HEK293 (cell line): ENCODE data around the gene UCHL3.

Experiments
- CTCF ChIA-PET: fragments of 350-600 bp; formaldehyde crosslinking; extraction: SDS; loops from one replicate; lab custom pipeline; 2021; ENCODE audit warnings: antibody characterized with exemption; lab: Yijun Ruan, JAX
- POLR2A ChIA-PET: fragments of 300-600 bp; formaldehyde crosslinking; extraction: SDS; loops from one replicate; lab custom pipeline; 2020; ENCODE audit warnings: antibody characterized with exemption, inconsistent platforms; lab: Yijun Ruan, JAX
- H3K27ac ChIP-seq: fragments of 200-500 bp; sonication (Bioruptor generic); 2 replicates; pipeline ENCODE4 v1.5.1; 2014; ENCODE audit warnings: low read depth, low read length, control low read depth, inconsistent platforms; ENCODE audit errors: extremely low read depth
- H3K36me3 ChIP-seq, 2 experiments: fragments of 200-500 bp in 1 of 2; sonication (Bioruptor generic) in 1 of 2; 1 replicate in 1 of 2; 2 replicates in 1 of 2; pipeline ENCODE4 v1.5.1; 2014 to 2017; ENCODE audit warnings: inconsistent platforms in 2 of 2, low read length in 2 of 2; ENCODE audit not compliant: control insufficient read depth in 2 of 2, insufficient read depth in 1 of 2
- H3K4me1 ChIP-seq: fragments of 200-500 bp; sonication (Bioruptor generic); 2 replicates; pipeline ENCODE4 v1.5.1; 2014; ENCODE audit warnings: mild to moderate bottlenecking, low read length, inconsistent platforms; ENCODE audit not compliant: control insufficient read depth, insufficient read depth
- H3K4me3 ChIP-seq: 2 replicates; pipeline ENCODE4 v1.5.1; 2011; ENCODE audit warnings: low read depth, mild to moderate bottlenecking, control low read depth, low read length, moderate library complexity
- H3K9me3 ChIP-seq: fragments of 200-500 bp; sonication (Bioruptor generic); 2 replicates; pipeline ENCODE4 v1.5.1; 2014; ENCODE audit warnings: low read depth, low read length, inconsistent platforms; ENCODE audit not compliant: control insufficient read depth, insufficient read depth
- EGR2 ChIP-seq: fragments of 450-650 bp; formaldehyde crosslinking; IDR thresholded peaks from 2 replicates; pipeline ENCODE4 v1.5.1; 2016; ENCODE audit warnings: low read depth, missing biosample characterization, missing genetic modification characterization
- GLI4 ChIP-seq: fragments of 450-650 bp; formaldehyde crosslinking; IDR thresholded peaks from 2 replicates; pipeline ENCODE4 v1.5.1; 2016; ENCODE audit warnings: missing biosample characterization, missing genetic modification characterization
- GLIS1 ChIP-seq: fragments of 450-650 bp; formaldehyde crosslinking; IDR thresholded peaks from 2 replicates; pipeline ENCODE4 v1.5.1; 2016; ENCODE audit warnings: missing biosample characterization, missing genetic modification characterization
- HOXA7 ChIP-seq: sonication (generic); formaldehyde crosslinking; IDR thresholded peaks from 2 replicates; pipeline ENCODE4 v1.8.1; 2022; ENCODE audit warnings: missing genetic modification reagents, borderline replicate concordance
- KLF1 ChIP-seq: fragments of 450-650 bp; formaldehyde crosslinking; IDR thresholded peaks from 2 replicates; pipeline ENCODE4 v1.5.1; 2016; ENCODE audit warnings: missing biosample characterization, missing genetic modification characterization
- KLF16 ChIP-seq: fragments of 450-650 bp; formaldehyde crosslinking; IDR thresholded peaks from 2 replicates; pipeline ENCODE4 v1.5.1; 2017; ENCODE audit warnings: missing biosample characterization, missing genetic modification characterization
- MYNN ChIP-seq: fragments of 450-650 bp; formaldehyde crosslinking; IDR thresholded peaks from 2 replicates; pipeline ENCODE4 v1.5.1; 2016; ENCODE audit warnings: missing biosample characterization, missing genetic modification characterization, borderline replicate concordance
- OSR2 ChIP-seq: fragments of 450-650 bp; formaldehyde crosslinking; IDR thresholded peaks from 2 replicates; pipeline ENCODE4 v1.5.1; 2016; ENCODE audit warnings: missing biosample characterization, missing genetic modification characterization
- SP2 ChIP-seq: fragments of 450-650 bp; formaldehyde crosslinking; IDR thresholded peaks from 2 replicates; pipeline ENCODE4 v1.5.1; 2016; ENCODE audit warnings: missing biosample characterization, missing genetic modification characterization
- SP7 ChIP-seq: fragments of 450-650 bp; formaldehyde crosslinking; IDR thresholded peaks from 2 replicates; pipeline ENCODE4 v1.5.1; 2016; ENCODE audit warnings: missing biosample characterization, missing genetic modification characterization
- TCF7L2 ChIP-seq: IDR thresholded peaks from 2 replicates; pipeline ENCODE4 v1.6.1; 2011; ENCODE audit warnings: low read depth, mild to moderate bottlenecking, inconsistent platforms, low read length, moderate library complexity, borderline replicate concordance
- ZBTB1 ChIP-seq: fragments of 450-650 bp; formaldehyde crosslinking; IDR thresholded peaks from 2 replicates; pipeline ENCODE4 v1.5.1; 2016; ENCODE audit warnings: missing biosample characterization, missing genetic modification characterization
- ZNF132 ChIP-seq: fragments of 450-650 bp; formaldehyde crosslinking; IDR thresholded peaks from 2 replicates; pipeline ENCODE4 v1.5.1; 2017; ENCODE audit warnings: missing biosample characterization, missing genetic modification characterization, borderline replicate concordance
- ZNF138 ChIP-seq: fragments of 450-650 bp; formaldehyde crosslinking; IDR thresholded peaks from 2 replicates; pipeline ENCODE4 v1.5.1; 2016; ENCODE audit warnings: missing biosample characterization, missing genetic modification characterization, borderline replicate concordance
- ZNF184 ChIP-seq: fragments of 450-650 bp; IDR thresholded peaks from 2 replicates; pipeline ENCODE4 v1.5.1; 2018; ENCODE audit warnings: missing biosample characterization, mild to moderate bottlenecking, missing genetic modification characterization
- ZNF248 ChIP-seq: fragments of 450-650 bp; formaldehyde crosslinking; IDR thresholded peaks from 2 replicates; pipeline ENCODE4 v1.5.1; 2017; ENCODE audit warnings: missing biosample characterization, missing genetic modification characterization
- ZNF266 ChIP-seq: fragments of 450-650 bp; formaldehyde crosslinking; IDR thresholded peaks from 2 replicates; pipeline ENCODE4 v1.5.1; 2016; ENCODE audit warnings: missing biosample characterization, missing genetic modification characterization, low read depth
- ZNF335 ChIP-seq: fragments of 450-650 bp; formaldehyde crosslinking; conservative IDR thresholded peaks from 2 replicates; pipeline ENCODE4 v1.5.1; 2016; ENCODE audit warnings: missing biosample characterization, missing genetic modification characterization
- ZNF600 ChIP-seq: fragments of 450-650 bp; formaldehyde crosslinking; IDR thresholded peaks from 2 replicates; pipeline ENCODE4 v1.5.1; 2016; ENCODE audit warnings: missing biosample characterization, missing genetic modification characterization
- ZNF629 ChIP-seq: fragments of 450-650 bp; formaldehyde crosslinking; IDR thresholded peaks from 2 replicates; pipeline ENCODE4 v1.5.1; 2017; ENCODE audit warnings: missing biosample characterization, missing genetic modification characterization
- ZNF792 ChIP-seq: fragments of 450-650 bp; formaldehyde crosslinking; IDR thresholded peaks from 2 replicates; pipeline ENCODE4 v1.5.1; 2016; ENCODE audit warnings: missing biosample characterization, missing genetic modification characterization
- TF ChIP-seq, protein P1 (sequence below): fragments of 450-650 bp; formaldehyde crosslinking; conservative IDR thresholded peaks from 2 replicates; pipeline ENCODE4 v1.5.1; 2016; ENCODE audit warnings: low read depth, missing biosample characterization, missing genetic modification characterization
- TF ChIP-seq, protein P2 (sequence below): fragments of 450-650 bp; formaldehyde crosslinking; IDR thresholded peaks from 2 replicates; pipeline ENCODE4 v1.5.1; 2017; ENCODE audit warnings: missing biosample characterization, missing genetic modification characterization
- TF ChIP-seq, protein P3 (sequence below): fragments of 450-650 bp; formaldehyde crosslinking; IDR thresholded peaks from 2 replicates; pipeline ENCODE4 v1.5.1; 2017; ENCODE audit warnings: missing biosample characterization, mild to moderate bottlenecking, missing genetic modification characterization, moderate library complexity
- TF ChIP-seq, protein P4 (sequence below): fragments of 450-650 bp; formaldehyde crosslinking; IDR thresholded peaks from 2 replicates; pipeline ENCODE4 v1.5.1; 2016; ENCODE audit warnings: missing biosample characterization, missing genetic modification characterization

Gene UCHL3

DNA sequence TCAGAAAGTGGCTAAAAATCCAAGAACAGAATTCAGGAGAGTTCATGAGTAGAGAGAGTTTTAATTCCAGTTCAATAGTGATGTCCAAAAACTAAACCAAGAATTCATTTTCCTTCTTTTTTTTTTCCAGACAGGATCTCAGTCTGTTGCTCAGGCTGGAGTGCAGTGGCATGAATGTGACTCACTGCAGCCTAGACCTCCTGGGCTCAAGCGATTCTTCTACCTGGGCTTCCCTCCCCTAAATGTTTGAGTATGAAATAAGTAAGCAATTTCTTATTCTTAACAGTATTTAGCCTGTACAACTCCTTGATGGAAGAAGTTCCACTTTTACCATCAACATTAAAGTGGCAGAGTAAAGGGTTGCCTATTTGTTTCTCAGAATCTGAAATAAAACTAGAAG, 15.7 kb upstream of the UCHL3 start (continued):
- TF ChIP-seq ZBTB1 (tag by site-specific recombination) (no peak), KLF1 (tag by site-specific recombination) (no peak)

DNA sequence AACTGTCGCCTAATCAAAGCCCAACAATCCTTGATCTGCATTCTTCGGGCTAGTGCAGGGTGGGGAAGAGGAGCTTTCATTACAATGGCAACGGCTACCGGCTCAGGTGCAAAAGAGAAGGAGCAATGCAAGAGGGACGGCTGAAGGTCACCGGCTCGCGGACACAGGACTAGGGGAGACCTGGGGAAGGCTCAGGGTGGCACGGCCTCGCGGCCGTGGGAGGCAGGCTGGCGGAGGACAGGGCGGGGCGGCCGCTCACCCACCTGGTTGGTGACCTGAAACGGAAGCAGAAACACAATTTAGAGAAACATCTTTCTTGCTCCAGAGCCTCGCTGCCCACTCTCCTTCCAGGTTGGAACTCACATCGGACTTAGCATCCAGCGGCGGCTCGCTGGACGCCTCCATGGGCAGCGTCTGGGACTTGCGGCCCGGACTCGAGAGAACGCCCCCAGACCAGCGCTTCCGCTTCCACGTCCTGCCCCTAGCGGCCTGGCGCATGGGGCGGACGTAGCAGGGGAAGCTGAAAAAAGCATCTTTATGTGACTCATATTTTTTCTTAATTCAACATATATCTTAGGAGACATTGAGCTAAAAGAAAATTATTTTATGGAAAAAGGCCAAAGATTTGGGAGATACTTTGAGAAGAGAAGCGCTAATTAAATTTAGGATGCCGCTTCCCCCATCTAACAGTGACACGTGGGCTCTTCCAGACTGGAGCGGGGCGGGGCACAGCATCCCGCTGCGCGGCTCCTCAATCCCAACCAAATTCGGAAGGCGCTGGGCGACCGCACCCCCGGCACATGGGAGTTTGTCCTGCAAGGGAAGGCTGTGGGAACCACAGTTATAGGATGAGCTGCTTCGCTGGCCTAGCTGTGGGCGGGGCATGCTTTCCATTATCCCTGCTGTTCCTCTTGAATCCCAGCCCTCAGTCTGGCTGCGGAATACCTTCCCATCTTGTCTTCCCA, 11.9 kb upstream of the UCHL3 start, which contains the start of gene COMMD6:
Gene COMMD6, minus strand, starts transcription at position 441 of the 965 bp plus-strand sequence. Its CDS starts 36 bp downstream, at position 405.
- Histone ChIP-seq H3K9me3 (no peaks in the 10 kb centered on the region), H3K4me1 (no peaks in the 10 kb centered on the region), H3K27ac (peak within 1 kb of the TSS; percentile 7; the same call in 1 of the 2 replicates), H3K36me3 (peaks cover 0 to 29% of the 10 kb centered on the region in 2 experiments; a peak in 2 of 3 replicates), H3K4me3 (peak within 1 kb of the TSS; percentile 86)
- ChIA-PET CTCF (interaction anchor here (1.2 to 1.7 kb wide), 3 partner anchors 10 to 166 kb away, joined by 3 to 5 read pairs (median 4); partner anchors contain the start of gene UCHL3), POLR2A (interaction anchor here (1.0 to 1.4 kb wide), 2 partner anchors 12 to 56 kb away, joined by 5 to 7 read pairs; partner anchors contain the start of genes TBC1D4 and UCHL3)
- TF ChIP-seq ZNF184 (tag by site-specific recombination) (no peak), ZNF248 (no peak), OSR2 (tag by site-specific recombination) (peak; percentile 22; the same call in 1 of the 2 replicates), ZNF792 (tag by site-specific recombination) (peak; percentile 24; the same call in 1 of the 2 replicates), TCF7L2 (peak; percentile 49; the same call in 1 of the 2 replicates), KLF1 (tag by site-specific recombination) (peak; percentile 49), ZNF629 (tag by site-specific recombination) (0 out of 2 replicates have a peak, but pooled peaks have one; percentile 17), HOXA7 (CRISPR knock-in tag) (no peak), SP7 (peak; percentile 58), GLI4 (no peak), SP2 (tag by site-specific recombination) (peak; percentile 67), ZNF132 (no peak), ZNF266 (no peak), EGR2 (tag by site-specific recombination) (peak; percentile 81), ZNF600 (tag by site-specific recombination) (peak; percentile 68), ZNF335 (tag by site-specific recombination) (peak; percentile 94), MYNN (no peak), ZNF138 (tag by site-specific recombination) (no peak), KLF16 (tag by site-specific recombination) (0 out of 2 replicates have a peak, but pooled peaks have one; percentile 77), GLIS1 (tag by site-specific recombination) (peak; percentile 40)
- TF ChIP-seq, protein P1, sequence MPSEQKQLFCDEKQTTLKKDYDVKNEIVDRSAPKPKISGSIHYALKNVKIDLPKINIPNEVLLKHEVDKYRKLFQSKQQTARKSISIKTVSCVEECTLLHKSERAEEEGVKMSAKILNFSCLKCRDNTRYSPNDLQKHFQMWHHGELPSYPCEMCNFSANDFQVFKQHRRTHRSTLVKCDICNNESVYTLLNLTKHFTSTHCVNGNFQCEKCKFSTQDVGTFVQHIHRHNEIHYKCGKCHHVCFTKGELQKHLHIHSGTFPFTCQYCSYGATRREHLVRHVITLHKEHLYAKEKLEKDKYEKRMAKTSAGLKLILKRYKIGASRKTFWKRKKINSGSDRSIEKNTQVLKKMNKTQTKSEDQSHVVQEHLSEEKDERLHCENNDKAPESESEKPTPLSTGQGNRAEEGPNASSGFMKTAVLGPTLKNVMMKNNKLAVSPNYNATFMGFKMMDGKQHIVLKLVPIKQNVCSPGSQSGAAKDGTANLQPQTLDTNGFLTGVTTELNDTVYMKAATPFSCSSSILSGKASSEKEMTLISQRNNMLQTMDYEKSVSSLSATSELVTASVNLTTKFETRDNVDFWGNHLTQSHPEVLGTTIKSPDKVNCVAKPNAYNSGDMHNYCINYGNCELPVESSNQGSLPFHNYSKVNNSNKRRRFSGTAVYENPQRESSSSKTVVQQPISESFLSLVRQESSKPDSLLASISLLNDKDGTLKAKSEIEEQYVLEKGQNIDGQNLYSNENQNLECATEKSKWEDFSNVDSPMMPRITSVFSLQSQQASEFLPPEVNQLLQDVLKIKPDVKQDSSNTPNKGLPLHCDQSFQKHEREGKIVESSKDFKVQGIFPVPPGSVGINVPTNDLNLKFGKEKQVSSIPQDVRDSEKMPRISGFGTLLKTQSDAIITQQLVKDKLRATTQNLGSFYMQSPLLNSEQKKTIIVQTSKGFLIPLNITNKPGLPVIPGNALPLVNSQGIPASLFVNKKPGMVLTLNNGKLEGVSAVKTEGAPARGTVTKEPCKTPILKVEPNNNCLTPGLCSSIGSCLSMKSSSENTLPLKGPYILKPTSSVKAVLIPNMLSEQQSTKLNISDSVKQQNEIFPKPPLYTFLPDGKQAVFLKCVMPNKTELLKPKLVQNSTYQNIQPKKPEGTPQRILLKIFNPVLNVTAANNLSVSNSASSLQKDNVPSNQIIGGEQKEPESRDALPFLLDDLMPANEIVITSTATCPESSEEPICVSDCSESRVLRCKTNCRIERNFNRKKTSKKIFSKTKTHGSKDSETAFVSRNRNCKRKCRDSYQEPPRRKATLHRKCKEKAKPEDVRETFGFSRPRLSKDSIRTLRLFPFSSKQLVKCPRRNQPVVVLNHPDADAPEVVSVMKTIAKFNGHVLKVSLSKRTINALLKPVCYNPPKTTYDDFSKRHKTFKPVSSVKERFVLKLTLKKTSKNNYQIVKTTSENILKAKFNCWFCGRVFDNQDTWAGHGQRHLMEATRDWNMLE: peak; percentile 57; the same call in 1 of the 2 replicates
- TF ChIP-seq, protein P2, sequence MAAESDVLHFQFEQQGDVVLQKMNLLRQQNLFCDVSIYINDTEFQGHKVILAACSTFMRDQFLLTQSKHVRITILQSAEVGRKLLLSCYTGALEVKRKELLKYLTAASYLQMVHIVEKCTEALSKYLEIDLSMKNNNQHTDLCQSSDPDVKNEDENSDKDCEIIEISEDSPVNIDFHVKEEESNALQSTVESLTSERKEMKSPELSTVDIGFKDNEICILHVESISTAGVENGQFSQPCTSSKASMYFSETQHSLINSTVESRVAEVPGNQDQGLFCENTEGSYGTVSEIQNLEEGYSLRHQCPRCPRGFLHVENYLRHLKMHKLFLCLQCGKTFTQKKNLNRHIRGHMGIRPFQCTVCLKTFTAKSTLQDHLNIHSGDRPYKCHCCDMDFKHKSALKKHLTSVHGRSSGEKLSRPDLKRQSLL (tag by site-specific recombination): no peak
- TF ChIP-seq, protein P3, sequence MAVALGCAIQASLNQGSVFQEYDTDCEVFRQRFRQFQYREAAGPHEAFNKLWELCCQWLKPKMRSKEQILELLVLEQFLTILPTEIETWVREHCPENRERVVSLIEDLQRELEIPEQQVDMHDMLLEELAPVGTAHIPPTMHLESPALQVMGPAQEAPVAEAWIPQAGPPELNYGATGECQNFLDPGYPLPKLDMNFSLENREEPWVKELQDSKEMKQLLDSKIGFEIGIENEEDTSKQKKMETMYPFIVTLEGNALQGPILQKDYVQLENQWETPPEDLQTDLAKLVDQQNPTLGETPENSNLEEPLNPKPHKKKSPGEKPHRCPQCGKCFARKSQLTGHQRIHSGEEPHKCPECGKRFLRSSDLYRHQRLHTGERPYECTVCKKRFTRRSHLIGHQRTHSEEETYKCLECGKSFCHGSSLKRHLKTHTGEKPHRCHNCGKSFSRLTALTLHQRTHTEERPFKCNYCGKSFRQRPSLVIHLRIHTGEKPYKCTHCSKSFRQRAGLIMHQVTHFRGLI (tag by site-specific recombination): peak; percentile 88
- TF ChIP-seq, protein P4, sequence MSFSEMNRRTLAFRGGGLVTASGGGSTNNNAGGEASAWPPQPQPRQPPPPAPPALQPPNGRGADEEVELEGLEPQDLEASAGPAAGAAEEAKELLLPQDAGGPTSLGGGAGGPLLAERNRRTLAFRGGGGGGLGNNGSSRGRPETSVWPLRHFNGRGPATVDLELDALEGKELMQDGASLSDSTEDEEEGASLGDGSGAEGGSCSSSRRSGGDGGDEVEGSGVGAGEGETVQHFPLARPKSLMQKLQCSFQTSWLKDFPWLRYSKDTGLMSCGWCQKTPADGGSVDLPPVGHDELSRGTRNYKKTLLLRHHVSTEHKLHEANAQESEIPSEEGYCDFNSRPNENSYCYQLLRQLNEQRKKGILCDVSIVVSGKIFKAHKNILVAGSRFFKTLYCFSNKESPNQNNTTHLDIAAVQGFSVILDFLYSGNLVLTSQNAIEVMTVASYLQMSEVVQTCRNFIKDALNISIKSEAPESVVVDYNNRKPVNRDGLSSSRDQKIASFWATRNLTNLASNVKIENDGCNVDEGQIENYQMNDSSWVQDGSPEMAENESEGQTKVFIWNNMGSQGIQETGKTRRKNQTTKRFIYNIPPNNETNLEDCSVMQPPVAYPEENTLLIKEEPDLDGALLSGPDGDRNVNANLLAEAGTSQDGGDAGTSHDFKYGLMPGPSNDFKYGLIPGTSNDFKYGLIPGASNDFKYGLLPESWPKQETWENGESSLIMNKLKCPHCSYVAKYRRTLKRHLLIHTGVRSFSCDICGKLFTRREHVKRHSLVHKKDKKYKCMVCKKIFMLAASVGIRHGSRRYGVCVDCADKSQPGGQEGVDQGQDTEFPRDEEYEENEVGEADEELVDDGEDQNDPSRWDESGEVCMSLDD (tag by site-specific recombination): no peak
